ENCODE results near the gene MED16.

MED16 gene

DNA sequence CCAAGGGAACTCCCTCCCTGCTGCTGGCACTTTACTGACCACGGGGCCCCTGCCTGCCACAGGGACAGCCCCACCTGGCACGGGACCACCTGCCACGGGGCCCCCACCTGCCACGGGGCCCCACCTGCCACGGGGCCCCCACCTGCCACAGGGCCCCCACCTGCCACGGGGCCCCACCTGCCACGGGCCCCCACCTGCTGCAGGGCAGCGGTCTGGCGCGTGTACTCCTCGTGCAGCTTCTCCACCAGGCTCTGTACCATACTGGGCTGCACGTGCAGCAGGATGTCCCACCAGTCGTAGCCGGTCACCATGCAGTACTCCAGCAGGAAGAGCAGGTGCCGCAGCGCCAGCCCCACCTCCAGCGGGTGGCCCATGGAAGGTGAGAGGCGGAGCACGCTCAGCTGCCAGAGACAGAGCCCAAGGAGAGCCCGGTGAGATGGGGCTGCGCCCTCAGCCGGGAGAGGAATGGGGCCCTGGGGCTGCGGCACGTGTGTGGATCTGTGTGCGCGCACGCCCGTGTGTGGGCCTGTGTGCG lies 16.1 kb downstream of the MED16 start:
- H3K4me1 Mint-ChIP-seq, result peaks cover 9% of the 10 kb centered on the region
- H3K27ac Mint-ChIP-seq, result no peak overlapping the region
- ATAC-seq (no peak), DNase-seq (ENCODE audit: low spot score in 2 of 2) (no peak)
- peaks cover 23% of the 10 kb centered on the region for H3K36me3 Mint-ChIP-seq
- no peaks in the 10 kb centered on the region for H3K9me3 Mint-ChIP-seq
- H3K4me3 Mint-ChIP-seq, result no peak overlapping the region

DNA sequence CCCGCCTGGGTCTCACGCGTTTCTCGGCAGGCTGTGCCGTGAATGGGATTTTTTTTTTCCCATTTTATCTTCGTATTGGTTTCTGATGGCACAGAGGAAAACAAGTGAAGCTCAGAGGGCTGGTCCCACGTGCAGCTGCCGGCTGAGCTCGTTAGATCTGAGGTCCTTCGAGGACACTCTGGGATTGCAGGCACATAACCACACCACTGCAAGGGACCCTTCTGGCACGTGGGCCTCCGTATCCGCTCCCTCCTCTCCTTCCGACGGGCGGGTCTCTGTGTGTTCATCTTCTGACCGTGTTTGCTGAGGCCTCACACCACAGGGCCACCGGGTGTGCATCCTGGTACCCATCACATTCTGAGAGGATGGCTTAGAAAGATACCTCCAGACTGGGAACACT lies 16.9 kb downstream of the MED16 start:
- DNase-seq (ENCODE audit: low spot score in 2 of 2) (no peak), ATAC-seq (no peak)
- H3K9me3 Mint-ChIP-seq, result no peaks in the 10 kb centered on the region
- H3K4me1 Mint-ChIP-seq, result peaks cover 9% of the 10 kb centered on the region
- H3K36me3 Mint-ChIP-seq, result peaks cover 26% of the 10 kb centered on the region
- H3K27ac Mint-ChIP-seq, result peak overlapping the region; percentile 6
- H3K4me3 Mint-ChIP-seq, result no peak overlapping the region

- peaks cover 26% of the 10 kb centered on the region for H3K36me3 Mint-ChIP-seq
- no peak for ATAC-seq
- no peak overlapping the region for H3K4me3 Mint-ChIP-seq
- H3K9me3 Mint-ChIP-seq, result no peaks in the 10 kb centered on the region
- peaks cover 10% of the 10 kb centered on the region for H3K4me1 Mint-ChIP-seq
- peak overlapping the region; percentile 6 for H3K27ac Mint-ChIP-seq
- DNase-seq (ENCODE audit: low spot score in 2 of 2), result no peak
Measured at GRCh38 chr19:875265-875879, 17.6 kb downstream of the MED16 start.

GRCh38 chr19:873561-874041 lies 19.4 kb downstream of the MED16 start:
- H3K9me3 Mint-ChIP-seq, result no peaks in the 10 kb centered on the region
- DNase-seq (ENCODE audit: low spot score in 2 of 2) (no peak), ATAC-seq (no peak)
- H3K4me1 Mint-ChIP-seq, result peaks cover 18% of the 10 kb centered on the region
- H3K36me3 Mint-ChIP-seq, result peaks cover 32% of the 10 kb centered on the region
- H3K27ac Mint-ChIP-seq, result no peak overlapping the region
- H3K4me3 Mint-ChIP-seq, result no peak overlapping the region

GRCh38 chr19:873084-873483 lies 19.9 kb downstream of the MED16 start:
- no peak for DNase-seq (ENCODE audit: low spot score in 2 of 2)
- peak; percentile 84 for ATAC-seq
- Mint-ChIP-seq H3K4me1 (peaks cover 18% of the 10 kb centered on the region), H3K9me3 (no peaks in the 10 kb centered on the region), H3K27ac (no peak overlapping the region), H3K36me3 (peaks cover 32% of the 10 kb centered on the region), H3K4me3 (peak overlapping the region; percentile 54)

GRCh38 chr19:872266-872951 lies 20.6 kb downstream of the MED16 start:
- H3K9me3 Mint-ChIP-seq, result no peaks in the 10 kb centered on the region
- DNase-seq (ENCODE audit: low spot score in 2 of 2), result peak; percentile 54 to 86
- peak; percentile 85 for ATAC-seq
- peaks cover 37% of the 10 kb centered on the region for H3K36me3 Mint-ChIP-seq
- H3K27ac Mint-ChIP-seq, result peak overlapping the region; percentile 70
- H3K4me1 Mint-ChIP-seq, result peaks cover 21% of the 10 kb centered on the region
- H3K4me3 Mint-ChIP-seq, result peak overlapping the region; percentile 54

DNA sequence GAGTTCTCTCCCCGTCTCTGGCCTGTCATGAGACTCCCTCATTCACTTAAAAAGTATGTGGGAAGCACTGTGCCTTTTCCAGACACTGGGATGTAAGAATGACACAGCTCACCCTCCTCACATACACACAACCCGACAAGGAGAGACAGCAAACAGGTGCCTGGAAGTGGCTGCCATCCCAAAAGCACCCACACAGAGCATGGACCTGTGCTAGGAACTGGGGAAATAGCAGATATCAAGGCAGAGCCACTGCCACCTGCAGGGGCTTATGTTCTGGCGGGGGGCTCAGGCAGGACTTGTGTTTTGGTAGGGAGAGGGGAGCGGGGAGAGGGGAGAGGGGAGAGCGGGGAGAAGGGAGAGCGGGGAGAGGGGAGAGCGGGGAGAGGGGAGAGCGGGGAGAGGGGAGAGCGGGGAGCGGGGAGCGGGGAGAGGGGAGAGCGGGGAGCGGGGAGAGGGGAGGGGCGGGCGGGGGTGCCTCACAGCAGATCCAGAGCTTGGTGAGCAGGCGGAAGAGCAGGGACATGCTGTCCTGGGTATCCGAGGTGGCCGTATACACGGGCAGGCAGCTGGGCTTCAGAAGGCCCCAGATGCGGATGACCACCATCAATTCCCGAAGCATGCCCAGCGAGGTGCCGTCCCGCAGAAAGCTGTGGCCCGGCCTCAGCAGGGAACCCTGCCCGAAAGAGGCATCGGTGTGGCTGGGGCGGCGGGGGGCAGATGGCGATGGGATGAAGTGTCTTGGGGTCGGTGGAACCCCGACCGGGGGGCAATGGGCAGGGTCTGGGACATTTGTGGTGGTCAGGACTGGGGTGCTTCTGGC lies 21.3 kb downstream of the MED16 start:
- no peak for DNase-seq (ENCODE audit: low spot score in 2 of 2)
- Mint-ChIP-seq H3K27ac (peak overlapping the region; percentile 70), H3K4me1 (peaks cover 24% of the 10 kb centered on the region), H3K36me3 (peaks cover 44% of the 10 kb centered on the region), H3K9me3 (no peaks in the 10 kb centered on the region), H3K4me3 (peak overlapping the region; percentile 54)
- no peak for ATAC-seq

DNA sequence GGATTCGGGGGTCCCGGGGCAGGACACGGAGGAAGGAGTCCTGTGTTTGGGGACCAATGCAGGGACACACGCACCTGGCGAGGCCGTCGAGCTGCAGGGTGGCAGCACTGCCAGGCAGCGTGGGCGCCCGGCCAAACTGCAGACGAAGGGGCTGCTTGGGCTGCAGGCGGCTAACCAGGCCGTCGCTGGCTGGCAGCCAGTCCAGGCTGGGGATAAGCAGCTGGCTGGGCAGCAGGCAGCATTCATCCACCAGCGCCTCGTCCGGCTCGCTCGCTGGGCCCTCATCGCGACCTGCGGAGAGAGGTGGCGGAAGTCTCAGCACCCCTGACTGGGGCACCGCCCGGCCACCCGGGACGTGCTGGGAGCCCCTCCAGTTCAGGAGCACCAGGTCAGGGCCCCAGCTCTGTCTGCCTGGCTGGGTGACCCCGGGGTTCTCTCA lies 22.0 kb downstream of the MED16 start:
- Mint-ChIP-seq H3K36me3 (peaks cover 45% of the 10 kb centered on the region), H3K9me3 (no peaks in the 10 kb centered on the region), H3K4me3 (no peak overlapping the region), H3K4me1 (peaks cover 24% of the 10 kb centered on the region), H3K27ac (peak overlapping the region; percentile 76)
- DNase-seq (ENCODE audit: low spot score in 2 of 2) (no peak), ATAC-seq (no peak)

GRCh38 chr19:870314-870713 lies 22.7 kb downstream of the MED16 start:
- H3K27ac Mint-ChIP-seq, result peak overlapping the region; percentile 76
- H3K4me3 Mint-ChIP-seq, result no peak overlapping the region
- no peak for ATAC-seq
- H3K9me3 Mint-ChIP-seq, result no peaks in the 10 kb centered on the region
- no peak for DNase-seq (ENCODE audit: low spot score in 2 of 2)
- peaks cover 24% of the 10 kb centered on the region for H3K4me1 Mint-ChIP-seq
- H3K36me3 Mint-ChIP-seq, result peaks cover 49% of the 10 kb centered on the region

DNA sequence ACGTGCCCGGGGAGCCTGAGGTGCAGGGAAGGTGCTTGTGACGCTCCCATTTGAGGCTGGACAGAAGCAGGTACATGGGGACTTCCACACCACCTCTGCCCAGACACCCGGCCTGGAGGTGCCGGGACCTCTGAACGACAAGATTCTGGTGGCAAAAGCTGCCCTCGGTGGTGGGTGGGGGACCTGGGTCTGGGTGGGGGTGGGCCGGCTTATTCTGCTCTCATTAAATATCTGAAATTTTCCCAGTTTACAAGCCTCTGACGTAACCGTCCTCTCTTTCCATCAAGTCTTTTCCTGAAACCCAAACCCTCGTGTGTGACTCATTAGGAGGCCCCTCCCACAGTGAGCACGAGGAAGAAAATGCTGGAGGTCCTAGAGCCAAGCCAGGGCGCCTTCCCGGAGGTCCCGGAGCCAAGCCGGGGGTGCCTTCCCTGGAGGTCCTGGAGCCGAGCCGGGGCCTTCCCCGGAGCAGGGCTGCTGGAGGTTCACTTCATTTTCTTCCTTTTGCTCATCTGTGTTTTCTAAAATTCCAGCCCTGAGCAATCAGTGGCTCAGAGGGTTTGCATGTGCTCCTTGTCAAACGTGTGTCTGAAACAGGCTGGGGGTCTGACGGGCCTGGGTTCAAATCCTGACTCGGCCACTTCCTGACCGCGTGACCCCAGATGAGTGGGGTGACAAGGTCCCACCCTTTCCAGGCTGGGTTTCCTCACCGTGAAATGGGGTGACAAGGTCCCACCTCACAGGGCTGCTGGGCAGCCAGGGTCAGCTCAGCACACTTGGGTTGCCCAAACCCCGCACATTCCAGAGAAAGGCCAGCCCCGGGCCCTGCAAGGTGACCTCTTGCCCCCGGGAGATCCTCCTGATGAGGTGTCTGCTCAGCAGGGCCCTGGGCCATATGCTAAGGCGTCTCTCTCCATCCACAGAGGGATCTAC lies 23.5 kb downstream of the MED16 start:
- H3K27ac Mint-ChIP-seq, result peak overlapping the region; percentile 76
- H3K4me1 Mint-ChIP-seq, result peaks cover 24% of the 10 kb centered on the region
- no peak overlapping the region for H3K4me3 Mint-ChIP-seq
- H3K9me3 Mint-ChIP-seq, result no peaks in the 10 kb centered on the region
- ATAC-seq (no peak), DNase-seq (ENCODE audit: low spot score in 2 of 2) (no peak)
- H3K36me3 Mint-ChIP-seq, result peaks cover 42% of the 10 kb centered on the region

DNA sequence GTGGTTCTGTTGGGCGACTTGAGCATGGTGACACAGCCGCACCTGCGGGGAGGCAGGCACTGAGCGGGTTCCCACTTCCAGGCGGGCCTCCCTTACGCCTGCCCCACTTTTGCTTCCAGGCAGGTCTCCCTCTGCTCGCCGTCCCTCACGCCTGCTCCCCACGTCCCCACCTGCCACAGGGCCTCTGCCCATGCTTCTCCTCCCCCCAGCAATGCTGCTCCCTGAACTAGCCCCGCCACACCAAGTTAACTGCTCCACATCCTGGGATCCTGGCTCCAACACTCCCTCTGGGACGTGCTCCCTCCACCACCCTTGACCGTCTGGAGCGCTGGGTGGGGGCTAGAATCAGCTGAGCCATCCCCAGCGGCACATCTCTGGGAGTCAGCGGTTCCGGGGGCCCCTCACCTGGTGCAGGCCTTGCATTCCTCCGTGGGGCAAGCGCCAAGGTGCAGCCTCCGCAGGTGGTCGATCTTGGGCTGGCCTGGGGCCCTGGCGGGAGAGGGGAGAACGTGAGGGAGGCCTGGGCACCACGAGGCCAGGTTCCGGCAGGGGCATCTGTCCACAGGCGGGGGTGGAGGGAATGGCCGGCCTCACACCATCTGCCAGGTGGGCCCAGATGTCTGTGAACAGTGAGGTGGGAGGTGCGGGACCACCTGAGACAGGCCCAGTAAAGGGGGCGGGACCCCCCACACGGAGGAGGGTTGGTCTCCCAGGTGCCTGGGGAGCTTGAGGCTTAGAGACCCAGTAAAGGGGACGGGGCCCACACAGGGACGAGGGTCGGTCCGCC lies 24.3 kb downstream of the MED16 start:
- Mint-ChIP-seq H3K36me3 (peaks cover 46% of the 10 kb centered on the region), H3K4me3 (no peak overlapping the region), H3K9me3 (no peaks in the 10 kb centered on the region), H3K27ac (no peak overlapping the region), H3K4me1 (peaks cover 28% of the 10 kb centered on the region)
- DNase-seq (ENCODE audit: low spot score in 2 of 2) (no peak), ATAC-seq (no peak)

- Mint-ChIP-seq H3K9me3 (no peaks in the 10 kb centered on the region), H3K4me3 (no peak overlapping the region), H3K4me1 (peaks cover 34% of the 10 kb centered on the region), H3K27ac (no peak overlapping the region), H3K36me3 (peaks cover 49% of the 10 kb centered on the region)
- DNase-seq (ENCODE audit: low spot score in 2 of 2), result no peak
- no peak for ATAC-seq
Measured at GRCh38 chr19:867855-868457, 25.0 kb downstream of the MED16 start.

- ATAC-seq (no peak), DNase-seq (ENCODE audit: low spot score in 2 of 2) (no peak)
- H3K4me3 Mint-ChIP-seq, result no peak overlapping the region
- H3K4me1 Mint-ChIP-seq, result peaks cover 36% of the 10 kb centered on the region
- no peaks in the 10 kb centered on the region for H3K9me3 Mint-ChIP-seq
- no peak overlapping the region for H3K27ac Mint-ChIP-seq
- H3K36me3 Mint-ChIP-seq, result peaks cover 49% of the 10 kb centered on the region
Measured at GRCh38 chr19:867301-867793, 25.6 kb downstream of the MED16 start.
